GM18520 (cell line): ENCODE results near the gene WDR5.

Source experiments
- ATAC-seq: cut with Tn5 transposase; IDR thresholded peaks from one replicate; pipeline ENCODE4 v1.9.1; 2021; ENCODE audit not compliant: unreplicated experiment

Gene WDR5

GRCh38 chr9:134187110-134187531, 51.2 kb downstream of the WDR5 start:
- no peak for ATAC-seq

GRCh38 chr9:134187891-134188385, 52.1 kb downstream of the WDR5 start:
- no peak for ATAC-seq

- no peak for ATAC-seq
These were observed 52.7 kb downstream of the WDR5 start for GRCh38 chr9:134188386-134189144.

GRCh38 chr9:134189145-134189469, 53.2 kb downstream of the WDR5 start:
- ATAC-seq: no peak

- ATAC-seq: no peak
These were observed 53.8 kb downstream of the WDR5 start for GRCh38 chr9:134189470-134190231.

- ATAC-seq: no peak
These were observed 54.6 kb downstream of the WDR5 start for GRCh38 chr9:134190232-134191121.

- ATAC-seq: no peak
These were observed 55.8 kb downstream of the WDR5 start for GRCh38 chr9:134191455-134192209.

GRCh38 chr9:134192311-134192950, 56.5 kb downstream of the WDR5 start:
- no peak for ATAC-seq

- ATAC-seq: no peak
These were observed 57.3 kb downstream of the WDR5 start for GRCh38 chr9:134192951-134193731.

- ATAC-seq: no peak
These were observed 58.1 kb downstream of the WDR5 start for GRCh38 chr9:134193912-134194535.

- no peak for ATAC-seq
These were observed 59.7 kb downstream of the WDR5 start for GRCh38 chr9:134195558-134195957.

GRCh38 chr9:134196911-134197310, 61.0 kb downstream of the WDR5 start:
- ATAC-seq: no peak

GRCh38 chr9:134198791-134199190, 62.9 kb downstream of the WDR5 start:
- ATAC-seq: no peak

- ATAC-seq: no peak
These were observed 64.8 kb downstream of the WDR5 start for GRCh38 chr9:134200730-134201129.

GRCh38 chr9:134203224-134203623, 67.3 kb downstream of the WDR5 start:
- ATAC-seq: no peak

GRCh38 chr9:134204041-134204440, 68.2 kb downstream of the WDR5 start:
- no peak for ATAC-seq

GRCh38 chr9:134204991-134205578, 69.2 kb downstream of the WDR5 start:
- no peak for ATAC-seq

GRCh38 chr9:134205672-134206310, 69.9 kb downstream of the WDR5 start:
- ATAC-seq: no peak
